Esophagus muscularis mucosa (tissue), 4 donors: Measurements from ENCODE around the gene FGFR2. TPM values are rescaled to one million over a fixed set of nuclear protein-coding genes. Genes with fewer than 3 reads are reported as not detected.

Experiments used
- DNase-seq: peaks from one replicate; pipeline ENCODE4 v3.0.0-alpha.2; 2017; ENCODE audit errors: extremely low spot score
- H3K27ac ChIP-seq, 4 donors: fragments of 200-600 bp; sonication (generic); replicated peaks in 1 of 4; 1 replicate in 3 of 4; 2 replicates in 1 of 4; pipeline ENCODE4 v1.5.1; 2016 to 2019; ENCODE audit warnings: mild to moderate bottlenecking in 1 of 4
- H3K27me3 ChIP-seq, 4 donors: fragments of 200-600 bp; sonication (generic); one replicate each; pipeline versions ENCODE4 v1.5.1 to v1.6.0; 2016 to 2019
- H3K36me3 ChIP-seq, 4 donors: fragments of 200-600 bp; sonication (generic); one replicate each; pipeline ENCODE4 v1.5.1; 2016 to 2019
- H3K4me1 ChIP-seq, 4 donors: fragments of 200-600 bp; sonication (generic); one replicate each; pipeline ENCODE4 v1.5.1; 2016 to 2019
- H3K4me3 ChIP-seq, 4 donors: fragments of 200-600 bp; sonication (generic); 1 replicate in 2 of 4; 2 replicates in 2 of 4; pipeline ENCODE4 v1.5.1; 2016 to 2019; ENCODE audit warnings: mild to moderate bottlenecking in 4 of 4, moderate library complexity in 1 of 4
- H3K9me3 ChIP-seq, 4 donors: fragments of 200-600 bp; sonication (generic); 1 replicate in 3 of 4; 2 replicates in 1 of 4; pipeline ENCODE4 v1.5.1; 2016 to 2019
- CTCF ChIP-seq, 3 experiments: fragments of 200-600 bp in 2 of 3; fragments of 450-650 bp in 1 of 3; sonication (generic) in 2 of 3; IDR thresholded peaks; one replicate each; pipeline ENCODE4 v1.5.1; 2017 to 2019; ENCODE audit warnings: antibody characterized with exemption in 3 of 3, mild to moderate bottlenecking in 2 of 3, moderate library complexity in 1 of 3
- EP300 ChIP-seq: sonication (generic); formaldehyde crosslinking; IDR thresholded peaks from one replicate; pipeline ENCODE4 v1.6.1; 2017; ENCODE audit warnings: antibody characterized with exemption
- POLR2A ChIP-seq: fragments of 450-650 bp; IDR thresholded peaks from one replicate; pipeline ENCODE4 v1.6.1; 2017; ENCODE audit warnings: antibody characterized with exemption, moderate library complexity, mild to moderate bottlenecking, low read depth
- POLR2AphosphoS5 ChIP-seq, 2 donors: sonication (generic); formaldehyde crosslinking; IDR thresholded peaks; one replicate each; pipeline ENCODE4 v1.6.1; 2017; ENCODE audit warnings: antibody characterized with exemption in 2 of 2
- whole genome bisulfite sequencing: methylation state at CpG from one replicate; pipeline ENCODE4 v1.1.5; 2018; 5-methylcytosine and 5-hydroxymethylcytosine counted together
- intact Hi-C: fragments of 100-400 bp; cut with DNase I; formaldehyde crosslinking; loops from one replicate; pipeline ENCODE4 v1.15.1; 2023
- total RNA-seq, 4 donors: library from RNA; depleted of rRNA; stranded (reverse); fragments of >200 nt; gene quantifications; one replicate each; pipeline versions ENCODE4 v1.1.0 to v1.2.1, GENCODE V29; 2016

FGFR2 gene
- total RNA-seq, 4 donors from 2014 or later, result 58.6 to 74.0 (median 60.5) TPM

DNA sequence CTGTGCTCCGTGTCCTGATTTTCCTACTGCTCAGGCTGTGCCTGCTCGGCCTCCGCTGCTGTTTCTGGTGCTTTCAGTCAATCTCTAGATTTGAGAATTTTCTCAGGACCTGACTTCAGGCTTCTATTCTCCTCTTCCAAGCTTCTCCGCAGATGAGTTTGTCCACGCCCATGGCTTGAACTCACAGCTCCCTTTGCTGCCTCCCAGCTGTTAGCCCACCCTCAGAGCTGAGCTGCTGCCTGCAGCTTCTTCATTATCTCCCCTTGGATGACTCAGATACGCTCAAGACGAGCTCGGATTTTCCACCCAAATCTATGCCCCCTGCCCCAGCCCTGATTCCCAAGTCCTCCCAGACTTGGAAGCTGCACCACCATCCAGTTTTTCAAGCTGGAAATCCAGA is 104.7 kb downstream of the FGFR2 start:
- Histone ChIP-seq H3K4me1 (peaks cover 0 to 34% (median 23%) of the 10 kb centered on the region in 4 donors), H3K27me3 (no peaks in the 10 kb centered on the region), H3K9me3 (no peaks in the 10 kb centered on the region), H3K27ac (no peak overlapping the region), H3K36me3 (peaks cover 0 to 11% (median 1%) of the 10 kb centered on the region in 4 donors), H3K4me3 (no peak overlapping the region)
- 72% methylated on average over 8 of the region's 8 CpGs for WGBS
- no peak for TF ChIP-seq EP300
- no peak for TF ChIP-seq POLR2A
- TF ChIP-seq POLR2AphosphoS5 (IDR thresholded peaks at IDR 0.05), result no peak
- no peak for TF ChIP-seq CTCF (IDR thresholded peaks at IDR 0.05)
- intact Hi-C loops, result no loop called here
- no peak for DNase-seq

DNA sequence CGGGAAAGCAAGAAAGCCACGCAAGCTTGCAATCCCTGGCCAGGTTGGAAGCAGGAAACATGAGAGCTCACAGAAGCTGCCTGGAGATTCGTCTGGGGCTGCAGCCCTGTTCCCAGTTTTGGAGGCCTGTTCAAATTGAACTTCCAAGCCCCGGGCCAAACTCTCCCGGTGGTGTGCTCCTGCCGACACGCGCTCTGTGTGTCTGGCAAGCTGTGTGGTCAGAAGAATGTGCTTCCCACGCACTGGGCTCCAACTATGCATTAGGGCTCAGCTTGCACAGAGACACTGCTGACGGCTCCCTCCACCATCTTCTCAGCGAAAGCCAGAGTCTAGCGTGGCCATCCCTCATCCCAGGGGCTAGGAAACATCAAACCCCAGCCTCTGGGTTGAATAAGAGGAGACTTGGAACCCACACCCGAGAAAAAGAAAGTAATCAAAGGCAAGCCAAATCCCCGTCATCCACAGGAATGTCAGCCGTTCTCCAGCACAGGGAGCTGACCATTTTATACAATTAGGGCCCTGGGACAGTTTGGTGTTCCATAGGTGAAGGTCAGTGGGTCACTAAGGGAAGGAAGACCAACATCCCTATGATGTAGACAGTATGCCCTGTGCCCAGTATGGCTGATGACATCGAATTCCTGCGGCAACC is 107.2 kb downstream of the FGFR2 start:
- intact Hi-C loops, result no loop called here

DNA sequence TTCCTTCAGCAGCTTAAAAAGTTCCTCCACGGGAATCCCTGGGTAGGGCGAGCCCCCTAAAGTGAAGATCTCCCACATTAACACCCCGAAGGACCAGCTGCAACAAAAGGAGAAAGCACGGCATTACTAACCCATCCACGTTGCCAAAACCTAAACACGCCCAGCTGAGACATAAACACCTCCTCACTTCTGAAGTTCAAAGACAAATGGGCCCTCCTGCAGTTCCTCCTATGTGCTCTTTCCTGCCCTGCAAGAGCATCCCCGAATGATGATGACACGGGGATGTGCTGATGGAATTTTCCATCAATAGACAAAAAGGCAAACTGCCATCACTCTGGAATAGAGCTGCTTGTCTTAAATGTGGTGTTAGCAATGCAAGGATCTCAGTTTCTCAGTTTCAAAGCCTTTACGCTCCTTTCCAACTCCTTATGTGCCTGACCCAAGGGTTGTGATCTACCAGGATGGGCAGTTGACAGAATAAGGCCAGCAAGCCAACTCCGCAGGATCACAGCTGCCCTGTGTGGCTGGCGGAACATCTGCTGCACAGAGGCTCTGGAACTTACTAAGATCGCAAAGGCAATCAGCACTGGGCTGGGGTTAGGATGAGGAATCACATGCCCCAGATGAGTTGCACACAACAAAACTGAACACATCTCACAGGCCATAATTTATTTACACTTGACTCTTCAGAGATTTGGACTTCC is 112.7 kb downstream of the FGFR2 start:
- Histone ChIP-seq H3K4me1 (peaks cover 0 to 33% (median 26%) of the 10 kb centered on the region in 4 donors), H3K9me3 (no peaks in the 10 kb centered on the region), H3K27me3 (no peaks in the 10 kb centered on the region), H3K36me3 (peaks cover 0 to 26% (median 11%) of the 10 kb centered on the region in 4 donors), H3K4me3 (no peak overlapping the region), H3K27ac (peak overlapping the region in 3 of 4 donors; percentile 17 to 52 (median 20))
- intact Hi-C loops, result no loop called here
- WGBS, result 71% methylated on average over 12 of the region's 12 CpGs
- TF ChIP-seq CTCF (IDR thresholded peaks at IDR 0.05) (no peak), POLR2AphosphoS5 (IDR thresholded peaks at IDR 0.05) (peak in 1 of 2 donors; percentile 8), EP300 (no peak), POLR2A (no peak)
- DNase-seq, result no peak

More for the DNA sequence above, 107.2 kb downstream of the FGFR2 start:
- 46% methylated on average over 11 of the region's 17 CpGs for whole genome bisulfite sequencing
- DNase-seq, result no peak
- Histone ChIP-seq H3K27ac (peak overlapping the region; percentile 66 to 79 (median 75)), H3K9me3 (no peaks in the 10 kb centered on the region), H3K4me3 (peak overlapping the region; percentile 21 to 40 (median 29)), H3K4me1 (peaks cover 0 to 42% (median 28%) of the 10 kb centered on the region in 4 donors), H3K27me3 (no peaks in the 10 kb centered on the region), H3K36me3 (peaks cover 0 to 9% (median 0%) of the 10 kb centered on the region in 4 donors)
- TF ChIP-seq CTCF (IDR thresholded peaks at IDR 0.05) (no peak), POLR2AphosphoS5 (IDR thresholded peaks at IDR 0.05) (peak in 1 of 2 donors; percentile 58)

DNA sequence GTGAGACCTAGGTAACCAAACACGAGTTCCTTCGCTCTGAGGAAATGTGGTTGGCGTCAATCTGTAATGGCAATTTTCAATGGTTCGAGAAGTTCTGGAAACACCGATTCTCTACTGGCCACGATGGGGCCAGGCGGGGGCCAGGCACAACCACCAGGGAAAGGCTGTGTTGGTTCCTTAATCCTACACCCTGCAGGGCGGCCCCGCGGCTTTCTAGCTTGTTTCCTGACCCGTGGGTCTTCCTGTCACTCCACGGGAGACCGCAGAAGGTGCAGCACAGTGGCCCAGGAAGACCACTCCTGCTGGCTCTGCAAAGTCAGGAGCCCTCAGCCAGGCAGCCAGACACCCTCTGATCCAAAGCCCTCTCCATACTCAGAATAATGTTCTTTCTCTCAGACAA is 113.4 kb downstream of the FGFR2 start:
- Histone ChIP-seq H3K27ac (peak overlapping the region in 1 of 4 donors; percentile 20), H3K36me3 (peaks cover 0 to 26% (median 11%) of the 10 kb centered on the region in 4 donors), H3K27me3 (no peaks in the 10 kb centered on the region), H3K4me1 (peaks cover 0 to 28% (median 23%) of the 10 kb centered on the region in 4 donors), H3K4me3 (no peak overlapping the region), H3K9me3 (no peaks in the 10 kb centered on the region)
- TF ChIP-seq CTCF (IDR thresholded peaks at IDR 0.05) (no peak), EP300 (no peak), POLR2AphosphoS5 (IDR thresholded peaks at IDR 0.05) (no peak), POLR2A (no peak)
- no peak for DNase-seq
- WGBS, result 77% methylated on average over 13 of the region's 13 CpGs
- intact Hi-C loops, result no loop called here
